Measurements from ENCODE around the gene SLC16A12.
"Not testable (repeated sequence)": the region's sequence is repeated elsewhere in the genome, so short reads cannot be mapped to it uniquely, and the experiment has no call there.

The SLC16A12 gene

DNA sequence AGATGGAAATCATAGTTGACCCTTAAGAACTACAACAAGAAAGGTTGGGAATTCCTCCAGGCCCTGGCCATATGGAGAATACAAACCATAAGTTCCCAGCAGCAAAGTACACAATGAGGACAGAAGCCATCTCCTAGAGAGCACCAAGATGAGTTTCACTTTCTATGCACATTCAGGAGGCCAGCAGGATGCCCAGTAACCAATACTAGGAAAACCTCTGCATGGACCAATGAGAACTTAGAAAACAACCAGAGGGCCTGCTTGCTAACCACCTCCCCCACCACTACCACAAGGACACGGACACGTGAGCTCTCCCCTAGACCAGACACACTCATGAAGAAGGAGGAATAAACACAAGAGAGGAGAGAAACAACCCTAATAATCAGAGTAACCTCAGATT lies 64.8 kb downstream of the SLC16A12 start:
- no peak for DNase-seq (ENCODE audit: low read depth in 2 of 2)

- no peak for DNase-seq (ENCODE audit: low read depth in 2 of 2)
Observed at GRCh38 chr10:89469517-89469916, 65.9 kb downstream of the SLC16A12 start.

- DNase-seq (ENCODE audit: low read depth in 2 of 2), result no peak
Observed at GRCh38 chr10:89468191-89468965, 67.0 kb downstream of the SLC16A12 start.

- no peak for DNase-seq (ENCODE audit: low read depth in 2 of 2)
Observed at GRCh38 chr10:89466599-89467035, 68.8 kb downstream of the SLC16A12 start.

- DNase-seq (ENCODE audit: low read depth in 2 of 2), result no peak
Observed at GRCh38 chr10:89465196-89465595, 70.2 kb downstream of the SLC16A12 start.

GRCh38 chr10:89463846-89464537 lies 71.4 kb downstream of the SLC16A12 start:
- no peak for DNase-seq (ENCODE audit: low read depth in 2 of 2)

- DNase-seq (ENCODE audit: low read depth in 2 of 2), result no peak
Observed at GRCh38 chr10:89458784-89459183, 76.6 kb downstream of the SLC16A12 start.

DNA sequence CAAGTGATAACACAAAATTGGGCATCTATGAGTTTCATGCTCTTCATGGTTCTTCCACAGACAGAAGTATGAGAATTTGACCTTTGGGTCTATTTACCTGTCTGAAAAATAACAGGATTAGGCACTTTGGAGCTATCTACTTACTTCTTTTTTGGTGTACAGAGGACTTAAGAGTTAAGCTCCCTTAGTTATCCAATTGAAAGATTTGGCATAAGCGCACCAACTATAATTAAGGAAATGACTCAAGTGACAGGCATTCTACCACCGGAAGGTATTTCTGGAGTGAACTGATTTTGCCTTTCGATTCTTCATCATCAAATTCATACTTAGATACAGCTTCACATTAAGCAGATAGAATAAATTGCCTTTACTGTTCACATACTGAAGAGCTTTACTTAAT lies 77.1 kb downstream of the SLC16A12 start:
- no peak for DNase-seq (ENCODE audit: low read depth in 2 of 2)

- DNase-seq (ENCODE audit: low read depth in 2 of 2), result no peak
Observed at GRCh38 chr10:89454561-89455347, 80.6 kb downstream of the SLC16A12 start.

- DNase-seq (ENCODE audit: low read depth in 2 of 2), result no peak
Observed at GRCh38 chr10:89452193-89452592, 83.2 kb downstream of the SLC16A12 start.

- no peak for DNase-seq (ENCODE audit: low read depth in 2 of 2)
Observed at GRCh38 chr10:89450901-89451300, 84.5 kb downstream of the SLC16A12 start.

DNA sequence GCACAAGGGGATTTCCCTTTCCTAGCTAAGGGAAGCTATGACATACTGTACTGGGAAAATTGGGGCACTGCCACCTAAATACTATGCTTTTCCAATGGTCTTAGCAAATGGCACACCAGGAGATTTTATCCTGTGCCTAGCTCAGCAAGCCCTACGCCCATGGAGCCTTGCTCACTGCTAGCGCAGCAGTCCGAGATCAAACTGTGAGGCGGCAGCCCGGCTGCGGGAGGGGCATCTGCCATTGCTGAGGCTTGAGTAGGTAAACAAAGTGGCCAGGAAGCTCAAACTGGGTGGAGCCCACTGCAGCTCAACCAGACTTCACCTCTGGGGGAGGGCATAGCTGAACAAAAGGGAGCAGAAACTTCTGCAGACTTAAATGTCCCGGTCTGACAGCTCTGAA lies 90.6 kb downstream of the SLC16A12 start:
- not testable (repeated sequence) for DNase-seq (ENCODE audit: low read depth in 2 of 2)

DNA sequence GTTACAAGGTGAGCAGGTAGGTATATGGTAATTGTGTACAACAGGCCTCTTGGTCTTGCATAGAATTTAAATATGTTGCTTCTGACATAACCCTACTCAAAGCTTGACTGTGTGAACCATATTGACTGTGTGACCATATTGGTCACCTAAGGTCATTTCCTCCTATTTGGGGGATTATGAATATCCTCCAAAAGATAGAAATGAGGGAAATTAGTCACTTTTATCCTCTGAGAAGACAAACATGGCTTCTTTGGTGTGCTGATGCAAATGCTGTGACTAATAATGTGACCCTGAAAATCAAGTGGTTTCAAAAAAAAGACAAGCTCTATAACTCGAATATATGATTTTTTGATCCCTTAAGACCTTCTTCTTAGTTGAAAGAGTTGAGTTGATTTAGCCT lies 93.1 kb downstream of the SLC16A12 start:
- no peak for DNase-seq (ENCODE audit: low read depth in 2 of 2)

- no peak for DNase-seq (ENCODE audit: low read depth in 2 of 2)
Observed at GRCh38 chr10:89440226-89441009, 95.0 kb downstream of the SLC16A12 start.

- no peak for DNase-seq (ENCODE audit: low read depth in 2 of 2)
Observed at GRCh38 chr10:89438525-89438924, 96.9 kb downstream of the SLC16A12 start.

DNA sequence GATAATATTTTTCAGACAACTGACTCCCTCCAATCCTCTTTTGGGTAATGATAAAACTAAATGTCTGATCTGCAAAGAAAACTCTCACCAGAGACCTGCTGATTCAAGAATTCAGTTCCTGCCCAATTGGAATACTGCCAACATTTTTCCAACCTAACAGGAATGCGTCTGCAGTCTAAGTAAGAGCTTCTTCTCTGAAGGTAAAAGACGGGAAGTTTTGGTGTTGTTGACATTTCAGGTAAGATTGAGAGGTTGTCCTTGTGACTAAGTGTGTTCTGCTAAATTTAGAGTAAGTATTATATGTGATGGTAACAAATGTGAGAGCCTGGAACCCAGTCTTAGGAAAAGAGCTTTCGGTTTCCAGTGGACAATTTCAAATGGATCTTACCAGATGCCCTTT lies 103.4 kb downstream of the SLC16A12 start:
- no peak for DNase-seq (ENCODE audit: low read depth in 2 of 2)

DNA sequence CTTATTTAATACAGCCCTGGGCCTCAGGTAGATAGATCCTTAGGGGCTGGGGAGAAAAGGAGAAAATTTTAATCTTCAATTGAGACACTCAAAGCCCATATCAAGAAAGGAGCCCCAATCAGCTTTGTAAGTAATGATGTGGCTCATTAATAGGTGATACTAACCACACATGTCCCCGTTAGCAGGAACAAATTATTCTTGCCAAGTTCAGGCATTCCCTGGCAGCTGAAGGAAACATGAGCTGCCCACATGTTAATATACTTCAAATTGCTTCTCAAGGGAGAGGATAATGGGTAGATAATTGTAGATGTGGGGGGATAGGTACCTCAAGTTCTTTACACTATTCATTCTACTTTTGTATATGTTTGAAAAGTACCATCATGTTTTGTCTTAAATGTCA lies 106.5 kb downstream of the SLC16A12 start:
- no peak for DNase-seq (ENCODE audit: low read depth in 2 of 2)

DNA sequence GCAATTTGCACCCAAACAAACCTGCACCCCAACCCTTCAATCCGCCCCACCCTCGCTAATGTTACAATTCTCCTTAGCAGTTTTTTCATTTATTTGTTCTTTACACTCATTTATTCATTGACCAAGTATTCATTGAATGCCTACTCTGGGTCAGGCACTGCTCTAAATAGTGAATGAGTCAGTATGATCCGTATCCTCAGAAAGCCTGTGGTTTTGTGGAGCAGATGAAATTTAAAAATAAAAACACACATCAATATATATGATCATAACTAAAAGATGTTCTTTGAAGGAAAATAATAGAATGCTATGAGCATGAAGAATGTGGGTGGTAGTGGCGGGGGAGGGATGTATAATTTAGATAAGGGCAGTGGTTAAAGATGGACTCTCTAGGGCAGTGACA lies 107.8 kb downstream of the SLC16A12 start:
- no peak for DNase-seq (ENCODE audit: low read depth in 2 of 2)

DNA sequence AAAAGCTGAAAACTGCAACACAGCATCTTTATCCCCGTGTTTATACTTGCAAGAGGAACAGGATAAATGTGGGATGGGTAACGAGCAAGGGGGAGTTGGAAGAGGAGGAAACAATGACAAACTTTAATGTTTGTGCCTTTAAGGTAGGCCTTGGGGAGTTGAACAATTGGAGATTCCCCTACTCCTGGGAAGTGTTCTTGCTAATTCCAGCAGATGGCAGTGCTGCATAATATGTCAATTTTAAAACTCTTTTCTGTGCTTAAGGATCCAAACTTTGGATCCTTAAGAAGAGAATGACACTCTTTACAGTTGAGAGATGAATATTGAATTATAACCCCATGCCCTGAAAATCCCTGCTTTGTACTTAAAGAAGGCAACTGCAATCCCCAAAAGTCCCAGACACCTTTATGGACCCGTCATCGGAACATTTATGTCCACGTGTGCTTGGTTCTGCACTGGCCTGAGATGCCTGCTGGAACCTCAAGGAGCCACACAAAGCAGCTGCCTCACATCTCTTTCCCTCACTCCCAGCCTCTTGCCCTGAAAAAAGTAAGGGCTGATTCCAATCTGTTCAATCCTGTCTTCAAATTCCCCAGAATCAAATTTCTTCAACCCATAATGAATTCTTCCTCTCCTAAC lies 109.0 kb downstream of the SLC16A12 start:
- no peak for DNase-seq (ENCODE audit: low read depth in 2 of 2)

DNA sequence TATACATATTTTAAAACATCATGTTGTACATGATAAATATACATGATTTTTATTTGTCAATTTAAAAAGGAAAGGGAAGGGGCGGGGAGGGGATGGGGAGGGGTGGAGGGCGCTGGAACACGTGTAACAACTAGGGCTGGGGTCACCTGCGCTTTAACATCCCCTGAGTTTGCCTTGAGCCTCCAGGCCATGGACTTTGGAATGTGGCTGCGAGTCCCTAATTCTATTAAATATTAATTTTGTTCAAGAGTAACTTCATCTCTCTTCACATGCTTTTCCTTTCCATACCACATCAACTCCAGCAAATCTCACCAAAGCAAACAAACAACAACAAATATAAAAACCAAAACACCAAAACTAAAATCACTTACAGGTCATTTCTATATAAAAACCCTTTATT lies 110.4 kb downstream of the SLC16A12 start:
- DNase-seq (ENCODE audit: low read depth in 2 of 2), result no peak

DNA sequence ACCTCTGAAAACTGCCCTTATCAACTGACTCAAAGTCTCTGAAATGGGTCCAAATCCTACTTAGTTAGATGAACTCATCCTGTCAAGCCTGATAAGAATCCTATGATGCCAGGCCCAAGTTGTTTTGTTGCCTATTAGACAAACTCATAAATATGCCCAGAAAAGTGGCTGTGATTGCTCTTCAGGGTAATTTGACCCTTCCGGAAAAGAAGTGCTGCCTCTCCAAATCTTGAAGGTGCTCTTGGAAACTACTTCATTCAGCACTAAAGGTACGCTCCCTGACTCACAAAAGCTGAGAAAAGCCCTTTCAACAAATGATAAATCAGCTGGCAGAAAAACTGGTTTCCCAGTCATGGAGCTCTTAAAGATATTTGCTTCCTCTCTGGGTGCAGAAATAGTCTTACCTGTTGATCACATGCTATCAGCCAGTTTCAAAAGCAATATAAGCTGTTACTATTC lies 114.3 kb downstream of the SLC16A12 start:
- no peak for DNase-seq (ENCODE audit: low read depth in 2 of 2)

All from stimulated activated CD4-positive, alpha-beta T cell treated with anti-CD3 and anti-CD28 coated beads, Interleukin-1b, Interleukin-23, amount 100 ng/mL, for 1 hour (primary cell).